ENCODE data around the gene C1orf226. TPM values are rescaled to one million over a fixed set of nuclear protein-coding genes. Genes with fewer than 3 reads are reported as not detected.

Gene C1orf226, protein sequence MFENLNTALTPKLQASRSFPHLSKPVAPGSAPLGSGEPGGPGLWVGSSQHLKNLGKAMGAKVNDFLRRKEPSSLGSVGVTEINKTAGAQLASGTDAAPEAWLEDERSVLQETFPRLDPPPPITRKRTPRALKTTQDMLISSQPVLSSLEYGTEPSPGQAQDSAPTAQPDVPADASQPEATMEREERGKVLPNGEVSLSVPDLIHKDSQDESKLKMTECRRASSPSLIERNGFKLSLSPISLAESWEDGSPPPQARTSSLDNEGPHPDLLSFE
- total RNA-seq (ENCODE audit: low replicate concordance): 0.09 TPM in 1 of 2 replicates, not detected in the other

DNA sequence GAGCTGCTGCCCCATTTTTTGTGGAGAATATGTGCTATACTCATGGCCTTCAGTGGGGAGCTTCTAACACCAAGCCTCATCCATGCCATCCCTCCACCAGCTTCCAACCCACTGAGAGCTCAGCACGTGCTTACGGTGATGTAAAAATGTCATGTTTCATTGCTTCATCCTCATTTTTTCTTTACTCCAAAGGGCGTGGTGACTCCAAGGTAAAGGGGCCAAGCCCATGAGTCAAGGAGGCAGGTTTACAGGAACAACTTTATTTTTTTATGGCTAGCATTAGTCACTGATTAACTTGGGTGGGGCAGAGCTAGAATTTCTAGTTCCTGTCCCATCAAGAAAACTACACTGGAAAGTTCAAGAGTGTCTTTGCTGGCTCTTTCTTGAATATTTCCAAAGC lies at the start of gene C1orf226:
Gene C1orf226, plus strand, starts transcription at position 346 of the 400 bp plus-strand sequence. CDS start 174 bp downstream, outside the sequence.
- TF ChIP-seq, protein P1, sequence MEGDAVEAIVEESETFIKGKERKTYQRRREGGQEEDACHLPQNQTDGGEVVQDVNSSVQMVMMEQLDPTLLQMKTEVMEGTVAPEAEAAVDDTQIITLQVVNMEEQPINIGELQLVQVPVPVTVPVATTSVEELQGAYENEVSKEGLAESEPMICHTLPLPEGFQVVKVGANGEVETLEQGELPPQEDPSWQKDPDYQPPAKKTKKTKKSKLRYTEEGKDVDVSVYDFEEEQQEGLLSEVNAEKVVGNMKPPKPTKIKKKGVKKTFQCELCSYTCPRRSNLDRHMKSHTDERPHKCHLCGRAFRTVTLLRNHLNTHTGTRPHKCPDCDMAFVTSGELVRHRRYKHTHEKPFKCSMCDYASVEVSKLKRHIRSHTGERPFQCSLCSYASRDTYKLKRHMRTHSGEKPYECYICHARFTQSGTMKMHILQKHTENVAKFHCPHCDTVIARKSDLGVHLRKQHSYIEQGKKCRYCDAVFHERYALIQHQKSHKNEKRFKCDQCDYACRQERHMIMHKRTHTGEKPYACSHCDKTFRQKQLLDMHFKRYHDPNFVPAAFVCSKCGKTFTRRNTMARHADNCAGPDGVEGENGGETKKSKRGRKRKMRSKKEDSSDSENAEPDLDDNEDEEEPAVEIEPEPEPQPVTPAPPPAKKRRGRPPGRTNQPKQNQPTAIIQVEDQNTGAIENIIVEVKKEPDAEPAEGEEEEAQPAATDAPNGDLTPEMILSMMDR (IDR thresholded peaks at IDR 0.05; ENCODE audit: insufficient read depth, low read length): no peak
- DNase-seq (ENCODE audit: low read depth): no peak
- H3K4me3 ChIP-seq (ENCODE audit: low read depth, low read length): no peak within 1 kb of the TSS

GRCh38 chr1:162333991-162334390 lies 47.5 kb upstream of the C1orf226 start:
- H3K4me3 ChIP-seq (ENCODE audit: low read depth, low read length): no peak overlapping the region
- TF ChIP-seq, protein P1 (IDR thresholded peaks at IDR 0.05; ENCODE audit: insufficient read depth, low read length): no peak
- no peak for DNase-seq (ENCODE audit: low read depth)

- H3K4me3 ChIP-seq (ENCODE audit: low read depth, low read length): no peak overlapping the region
- no peak for DNase-seq (ENCODE audit: low read depth)
- TF ChIP-seq, protein P1 (IDR thresholded peaks at IDR 0.05; ENCODE audit: insufficient read depth, low read length): no peak
These were observed 46.4 kb upstream of the C1orf226 start for GRCh38 chr1:162335126-162335525.

- TF ChIP-seq, protein P1 (IDR thresholded peaks at IDR 0.05; ENCODE audit: insufficient read depth, low read length): no peak
- no peak overlapping the region for H3K4me3 ChIP-seq (ENCODE audit: low read depth, low read length)
- DNase-seq (ENCODE audit: low read depth): no peak
These were observed 44.8 kb upstream of the C1orf226 start for GRCh38 chr1:162336621-162337285.

DNA sequence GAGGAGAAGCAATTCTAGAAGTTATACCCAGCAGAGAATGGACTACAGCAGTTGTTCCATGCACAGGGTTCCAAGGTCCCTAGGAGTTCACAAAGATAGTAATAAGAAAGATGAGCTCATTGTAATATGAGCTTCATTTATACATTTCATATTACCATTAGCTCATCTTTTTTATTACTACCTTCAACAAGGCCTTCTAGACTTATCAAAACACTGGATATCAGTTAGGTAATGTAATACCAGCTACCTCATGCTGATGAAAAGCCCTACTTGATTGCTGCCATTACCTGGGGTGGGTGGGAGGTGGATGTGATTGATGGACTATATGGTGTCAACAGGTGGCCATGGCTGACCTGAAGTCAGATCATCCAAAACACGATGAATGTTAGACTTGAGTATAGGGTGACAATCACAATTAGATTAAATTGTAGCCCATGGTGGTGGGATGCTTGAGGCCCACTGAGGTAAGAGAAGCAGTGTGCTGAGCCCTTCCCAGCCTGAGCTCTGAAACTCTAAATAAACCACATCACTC lies 39.0 kb upstream of the C1orf226 start:
- DNase-seq (ENCODE audit: low read depth): no peak
- TF ChIP-seq, protein P1 (IDR thresholded peaks at IDR 0.05; ENCODE audit: insufficient read depth, low read length): no peak
- no peak overlapping the region for H3K4me3 ChIP-seq (ENCODE audit: low read depth, low read length)

- H3K4me3 ChIP-seq (ENCODE audit: low read depth, low read length): no peak overlapping the region
- no peak for DNase-seq (ENCODE audit: low read depth)
- TF ChIP-seq, protein P1 (IDR thresholded peaks at IDR 0.05; ENCODE audit: insufficient read depth, low read length): no peak
These were observed 38.1 kb upstream of the C1orf226 start for GRCh38 chr1:162343470-162343869.

Measured in fibroblast of the aortic adventitia (primary cell).